NCI-H2107 treated with DMSO at 0.1 percent for 48 hours (cell line): ENCODE results near the gene MAPK8IP2.
"Not testable (repeated sequence)": the region's sequence is repeated elsewhere in the genome, so short reads cannot be mapped to it uniquely, and the experiment has no call there.

Experiments used
- DNase-seq: peaks from one replicate; lab custom pipeline; 2025; ENCODE audit not compliant: unreplicated experiment; lab: John Stamatoyannopoulos, UW

MAPK8IP2 gene

DNA sequence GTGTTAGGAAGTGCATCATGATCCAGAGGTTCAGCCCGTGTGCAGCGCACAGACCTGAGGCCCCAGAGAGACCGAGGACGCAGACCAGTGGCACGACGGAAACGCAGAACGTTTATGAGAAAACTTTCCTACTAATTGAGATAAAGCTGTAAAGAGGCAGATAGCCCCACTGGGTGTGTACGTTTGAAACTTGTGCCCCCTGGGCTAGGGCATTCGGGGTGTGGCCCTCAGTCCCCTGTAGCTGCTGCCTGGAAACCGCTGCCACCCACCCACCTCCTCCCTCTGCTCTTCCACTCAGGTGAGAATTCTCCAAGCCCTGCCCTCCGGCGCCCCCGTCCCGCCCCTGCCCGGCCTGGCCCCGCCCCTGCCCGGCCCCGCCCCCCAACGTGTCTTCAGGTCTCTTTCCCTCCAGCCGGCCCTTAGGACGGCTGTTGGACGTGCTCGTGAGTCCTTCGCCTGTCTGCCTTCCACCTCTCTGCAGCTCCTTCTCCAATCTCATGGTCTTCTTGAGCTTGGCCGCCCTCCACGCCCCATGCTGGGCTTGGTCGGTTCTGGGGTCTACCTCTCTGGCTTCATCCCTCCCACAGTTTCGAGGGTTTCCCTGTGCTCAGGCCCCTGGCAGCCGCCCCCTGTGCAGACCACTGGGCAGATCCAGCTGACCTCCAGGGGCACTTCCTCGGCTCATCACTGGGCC is 12.1 kb downstream of the MAPK8IP2 start:
- DNase-seq, result no peak

DNA sequence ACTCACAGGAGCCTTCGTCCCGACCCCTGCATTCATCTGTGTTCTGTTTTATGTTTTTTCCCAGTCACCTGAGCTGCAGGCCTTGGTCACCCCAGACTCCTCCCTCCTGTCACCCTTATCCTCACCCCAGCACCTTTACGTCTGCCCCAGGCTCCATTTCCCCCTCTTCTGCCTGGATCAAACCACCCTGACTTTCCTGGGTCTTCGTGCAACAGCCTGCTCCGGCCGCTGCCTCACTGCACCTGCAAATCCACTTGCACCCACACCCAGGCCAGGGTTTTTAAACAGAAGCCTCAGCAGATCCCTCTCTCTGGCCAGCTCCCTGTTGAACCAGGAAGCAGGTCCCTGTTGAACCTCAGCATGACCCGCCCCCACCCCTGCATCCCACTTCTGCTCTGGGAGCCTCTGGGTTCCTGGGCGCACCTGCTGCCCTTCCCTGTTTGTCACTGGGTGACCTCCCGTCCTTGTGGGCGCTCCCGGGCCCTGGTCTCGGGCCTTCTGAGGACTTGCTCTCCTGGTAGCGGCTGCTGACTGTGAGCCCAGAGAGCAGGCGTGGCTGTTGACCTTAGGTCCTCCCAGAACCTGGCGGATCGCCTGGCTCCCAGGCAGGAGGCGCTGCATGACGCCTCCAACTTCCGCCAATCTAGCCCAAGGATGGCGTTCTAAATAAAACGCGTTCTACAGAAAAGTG is 12.8 kb downstream of the MAPK8IP2 start:
- peak; percentile 35 for DNase-seq

- not testable (repeated sequence) for DNase-seq
Observed at GRCh38 chr22:50614296-50614695, 13.7 kb downstream of the MAPK8IP2 start.

DNA sequence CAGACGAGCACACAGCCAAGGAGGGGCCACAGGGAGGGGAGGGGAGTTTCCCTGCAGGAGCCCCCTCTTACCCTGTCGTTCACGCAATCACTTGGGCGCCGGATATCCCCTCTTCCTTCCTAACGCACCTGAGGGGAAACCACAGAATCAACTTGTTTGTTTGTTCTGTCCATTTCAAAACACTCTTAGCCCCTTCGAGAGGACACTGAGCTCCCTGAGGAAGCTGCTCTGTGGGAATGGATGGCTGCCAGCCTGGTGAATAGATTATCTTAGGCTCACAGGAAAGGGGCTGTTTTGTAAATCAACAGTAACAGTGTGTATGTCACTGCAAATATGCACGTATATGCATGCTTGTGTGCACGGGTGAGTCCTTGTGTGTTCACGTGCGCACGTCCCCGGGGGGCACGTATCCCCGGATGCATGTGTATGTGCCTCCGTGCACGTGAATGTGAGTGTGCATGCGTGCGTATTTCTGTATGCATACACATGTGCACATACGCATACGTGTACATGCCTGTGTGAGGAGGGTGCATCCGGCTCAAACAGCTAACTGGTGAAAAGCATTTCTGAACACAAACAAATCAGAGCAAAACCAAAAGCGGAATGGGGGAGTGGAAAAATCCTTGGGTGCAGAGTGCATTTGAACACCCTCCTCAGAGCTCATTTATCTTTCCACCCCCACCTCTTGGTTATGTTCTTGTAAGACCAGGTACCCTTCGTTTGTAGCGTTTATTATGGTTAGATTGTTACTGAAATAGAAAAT is 20.2 kb downstream of the MAPK8IP2 start:
- peak; percentile 46 for DNase-seq

- DNase-seq, result no peak
Observed at GRCh38 chr22:50621356-50621880, 20.8 kb downstream of the MAPK8IP2 start.

GRCh38 chr22:50621948-50622722 is 21.5 kb downstream of the MAPK8IP2 start:
- DNase-seq, result no peak

DNA sequence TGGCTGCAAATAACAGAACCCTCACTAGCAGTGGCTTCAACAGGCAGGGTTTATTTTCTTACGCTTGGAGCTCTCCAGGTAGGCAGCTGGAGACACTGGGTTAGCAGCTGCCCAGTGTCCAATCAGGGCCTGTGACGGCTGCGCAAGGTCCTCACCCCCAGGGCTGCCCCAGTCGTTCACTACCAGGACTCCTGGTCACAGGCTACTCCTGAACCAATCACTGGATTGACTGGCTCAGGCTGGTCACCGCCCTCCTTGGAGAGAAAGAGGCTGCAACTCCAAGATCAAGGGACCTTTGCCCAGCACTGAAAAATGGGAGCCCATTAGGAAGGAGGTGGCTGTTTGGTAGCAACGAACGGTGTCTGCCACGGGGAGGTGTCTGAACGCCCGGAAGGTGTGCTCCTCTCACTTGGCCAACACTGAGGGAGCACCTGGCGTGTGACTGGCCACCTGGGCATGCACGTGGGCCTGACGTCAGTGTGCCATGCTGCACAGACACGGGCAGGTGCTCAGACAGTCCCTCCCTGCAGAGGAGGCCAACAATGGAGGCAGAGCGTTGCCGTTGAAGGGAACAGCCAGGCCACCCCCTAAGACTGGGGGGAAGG is 22.2 kb downstream of the MAPK8IP2 start:
- DNase-seq, result peak; percentile 70

DNA sequence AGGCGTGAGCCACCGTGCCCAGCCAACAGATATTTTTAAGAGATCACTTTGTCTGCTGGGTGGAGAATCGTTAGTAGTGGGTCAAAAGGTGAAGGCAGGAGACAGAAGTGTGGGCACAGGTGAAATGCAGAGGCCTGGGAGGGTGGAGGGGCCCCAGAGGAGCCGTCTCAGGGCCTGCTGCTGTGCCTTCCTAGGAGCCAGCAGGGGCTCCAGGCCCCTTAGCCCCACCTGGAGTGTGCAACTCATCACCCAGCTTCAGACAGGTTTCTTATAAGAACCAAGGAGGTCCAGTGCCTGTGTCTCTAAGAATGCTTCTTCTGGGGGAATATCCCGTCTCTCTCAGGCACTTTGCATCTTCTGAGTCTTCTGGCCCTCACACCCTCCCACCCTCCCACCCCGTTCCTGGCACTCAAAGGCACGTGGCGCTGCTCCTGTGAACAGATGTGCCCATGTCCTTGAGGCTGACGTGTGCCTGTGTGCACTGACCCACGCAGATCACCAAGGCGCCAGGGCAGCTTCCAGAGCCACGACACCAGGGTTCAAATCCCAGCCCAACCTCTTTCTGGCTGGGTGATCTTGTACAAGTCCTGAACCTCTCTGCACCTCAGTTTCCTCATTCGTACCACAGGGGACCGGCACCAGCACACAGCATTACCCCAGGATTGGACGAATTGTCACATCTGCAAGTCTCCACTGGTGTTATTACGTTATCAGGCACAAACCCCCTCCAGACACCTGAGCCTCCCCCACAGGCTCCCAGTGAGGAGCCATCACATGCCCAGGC is 23.9 kb downstream of the MAPK8IP2 start:
- no peak for DNase-seq

DNA sequence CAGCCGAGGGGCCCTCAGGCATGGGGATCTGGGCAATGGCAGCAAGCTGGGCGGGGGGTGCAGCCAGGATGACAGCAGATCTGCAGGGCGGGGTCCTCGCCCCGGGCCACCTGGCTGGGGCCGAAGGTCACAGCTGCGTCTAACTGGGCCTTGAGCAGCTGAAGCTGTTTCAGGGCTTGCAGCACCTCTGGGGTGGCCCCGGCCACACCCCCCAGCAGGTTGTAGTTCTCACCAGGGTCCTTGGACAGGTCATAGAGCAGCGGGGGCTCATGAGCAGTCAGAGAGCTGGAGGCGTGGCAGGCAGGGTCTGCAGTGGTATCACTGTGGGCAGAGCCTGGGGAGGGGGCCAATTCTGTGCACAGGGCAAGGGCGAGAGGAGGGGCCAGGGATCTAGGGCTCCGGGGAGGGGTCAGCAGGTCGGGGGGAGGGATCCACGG is 24.6 kb downstream of the MAPK8IP2 start:
- no peak for DNase-seq

GRCh38 chr22:50625568-50626313 is 25.1 kb downstream of the MAPK8IP2 start:
- no peak for DNase-seq

DNA sequence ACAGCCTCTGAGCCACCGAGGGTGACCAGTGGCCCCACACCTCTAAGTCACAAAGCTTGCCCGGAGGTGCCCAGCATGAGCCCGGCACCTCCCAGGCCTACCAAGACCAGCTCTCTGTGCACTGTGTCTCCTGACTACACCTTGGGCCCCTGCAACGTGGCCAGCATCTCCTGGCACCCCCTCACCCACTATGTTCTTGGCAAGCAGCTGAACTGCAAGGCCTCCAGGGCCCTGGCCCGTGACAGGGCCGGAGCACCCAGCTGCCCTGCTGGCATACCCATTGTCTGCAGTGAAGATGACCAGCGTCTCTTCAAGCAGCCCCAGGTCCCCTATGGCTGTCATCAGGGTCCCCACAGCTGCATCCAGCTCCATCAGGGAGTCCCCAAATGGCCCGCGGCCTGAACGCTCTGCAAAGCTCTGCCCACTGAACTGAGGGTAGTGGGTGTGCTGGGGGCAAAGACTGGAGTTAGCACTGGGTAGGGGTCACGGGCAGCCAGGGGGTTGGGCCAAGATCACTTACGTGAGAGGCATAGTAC is 25.8 kb downstream of the MAPK8IP2 start:
- no peak for DNase-seq

DNA sequence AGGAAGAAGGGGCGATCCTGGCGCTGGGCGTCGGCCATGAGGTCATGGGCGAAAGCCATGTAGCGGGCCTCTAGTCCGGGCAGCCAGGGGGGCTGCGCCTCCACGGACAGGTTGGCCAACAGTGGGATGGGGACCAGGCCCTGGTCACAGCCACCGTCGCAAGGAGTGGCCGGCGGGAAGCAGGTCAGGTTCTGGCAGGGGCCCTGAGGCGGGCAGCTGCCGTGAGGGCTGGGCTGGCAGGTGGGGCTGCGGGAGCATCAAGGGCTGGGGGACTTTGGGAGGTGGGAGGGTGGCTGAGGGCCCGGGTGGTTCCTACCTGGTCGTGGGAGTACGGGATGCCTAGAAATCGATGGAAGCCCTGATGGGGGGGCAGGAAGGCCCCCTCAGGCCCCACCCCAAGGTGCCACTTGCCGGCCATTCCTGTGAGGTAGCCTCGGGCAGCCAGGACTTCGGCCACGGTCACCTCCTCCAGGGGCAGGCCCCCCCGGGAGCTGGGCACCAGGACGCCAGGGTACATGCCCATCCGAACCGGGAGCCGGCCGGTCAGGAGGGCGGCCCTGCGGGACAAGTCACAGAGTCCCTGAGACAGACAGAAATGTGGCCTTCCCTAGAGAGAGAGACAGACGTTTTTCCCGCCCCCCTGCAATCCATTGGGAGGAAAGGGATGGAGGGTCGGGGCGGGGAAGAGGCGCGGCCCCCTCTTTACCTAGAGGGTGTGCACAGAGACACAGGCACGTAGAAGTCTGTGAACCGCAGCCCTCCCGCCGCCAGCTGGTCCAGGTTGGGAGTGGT is 26.5 kb downstream of the MAPK8IP2 start:
- DNase-seq, result no peak

GRCh38 chr22:50627642-50628542 is 27.3 kb downstream of the MAPK8IP2 start, which contains the start of gene ARSA:
ARSA (minus strand) TSS chr22:50628152; CDS start chr22:50627779, 373 bp downstream.
- DNase-seq, result peak; percentile 14

DNA sequence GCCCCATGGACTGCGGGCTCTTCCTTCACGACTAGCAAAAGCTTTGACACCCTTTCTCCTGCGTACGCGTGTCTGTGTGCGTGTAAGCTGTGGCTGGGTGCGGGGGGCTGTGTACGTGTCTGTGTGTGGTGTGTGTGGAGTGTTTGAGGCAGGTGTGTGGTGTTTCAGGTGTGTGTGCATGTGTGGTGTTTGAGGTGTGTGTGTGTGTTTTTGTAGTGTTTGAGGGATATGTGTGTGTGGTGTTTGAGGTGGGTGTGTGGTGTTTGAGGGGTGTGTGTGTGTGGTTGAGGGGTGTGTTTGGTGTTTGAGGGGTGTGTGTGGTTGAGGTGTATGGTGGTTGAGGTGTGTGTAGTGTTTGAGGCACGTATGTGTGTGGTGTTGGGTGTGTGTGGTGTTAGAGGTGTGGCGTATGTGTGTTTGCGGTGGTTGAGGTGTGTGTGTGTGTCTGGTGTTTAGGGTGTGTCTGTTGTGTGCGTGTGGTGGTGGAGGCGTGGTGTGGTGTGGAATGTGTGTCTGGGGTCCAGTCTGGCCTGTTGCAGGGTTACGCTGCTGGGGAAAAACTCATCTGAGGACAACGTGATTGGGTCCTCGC is 28.0 kb downstream of the MAPK8IP2 start:
- no peak for DNase-seq

- no peak for DNase-seq
Observed at GRCh38 chr22:50630376-50630775, 29.8 kb downstream of the MAPK8IP2 start.

DNA sequence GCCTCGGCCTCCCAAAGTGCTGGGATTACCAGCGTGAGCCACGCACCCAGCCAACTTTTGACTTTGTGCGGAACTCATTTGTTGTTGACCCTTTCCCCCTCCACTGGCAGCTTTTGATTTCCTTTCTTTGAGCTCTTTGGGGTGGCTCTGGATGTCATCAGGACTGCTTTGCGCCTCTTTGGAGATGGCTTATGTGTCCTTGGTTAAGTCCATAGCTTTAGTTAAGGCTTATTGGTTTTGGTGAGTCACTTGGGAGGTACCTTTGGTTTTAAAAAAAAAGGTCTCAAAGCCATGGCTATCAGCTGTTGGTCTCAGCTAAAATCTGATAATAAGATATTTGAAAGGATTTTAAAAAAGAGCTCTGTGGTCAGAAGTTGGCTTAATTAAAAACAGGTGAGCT is 32.5 kb downstream of the MAPK8IP2 start:
- no peak for DNase-seq
